A673 (cell line): ENCODE results near the gene ERO1A.

ENCODE experiments used
- EZH2 ChIP-seq: fragments of 200-600 bp; sonication (generic); IDR thresholded peaks from 2 replicates; pipeline ENCODE4 v1.6.1; 2017; ENCODE audit warnings: borderline replicate concordance, low read depth, mild to moderate bottlenecking, mixed read lengths, antibody characterized with exemption, low read length; ENCODE audit not compliant: poor library complexity, severe bottlenecking
- TF ChIP-seq, protein P1 (sequence below): fragments of 300-800, 200-600 bp; sonication (generic); conservative IDR thresholded peaks from 2 replicates; pipeline ENCODE4 v1.5.1; 2017; ENCODE audit warnings: low read depth, mild to moderate bottlenecking, antibody characterized with exemption, low read length, moderate library complexity, mixed read lengths

DNA sequence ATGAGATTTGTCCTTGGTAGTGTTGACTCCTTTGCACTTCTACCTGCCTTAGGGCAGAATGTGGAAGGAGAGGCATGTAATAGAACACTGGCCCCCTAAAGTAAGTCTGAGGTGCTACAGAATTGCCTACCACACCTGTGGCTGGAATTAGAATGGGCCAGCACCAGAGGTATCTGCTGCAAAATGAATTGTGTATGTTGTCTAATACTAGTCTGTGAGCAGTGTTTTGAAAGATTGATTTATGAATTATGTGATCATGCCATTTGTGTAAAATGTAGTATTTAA, 28.9 kb upstream of the ERO1A start:
- TF ChIP-seq, protein P1, sequence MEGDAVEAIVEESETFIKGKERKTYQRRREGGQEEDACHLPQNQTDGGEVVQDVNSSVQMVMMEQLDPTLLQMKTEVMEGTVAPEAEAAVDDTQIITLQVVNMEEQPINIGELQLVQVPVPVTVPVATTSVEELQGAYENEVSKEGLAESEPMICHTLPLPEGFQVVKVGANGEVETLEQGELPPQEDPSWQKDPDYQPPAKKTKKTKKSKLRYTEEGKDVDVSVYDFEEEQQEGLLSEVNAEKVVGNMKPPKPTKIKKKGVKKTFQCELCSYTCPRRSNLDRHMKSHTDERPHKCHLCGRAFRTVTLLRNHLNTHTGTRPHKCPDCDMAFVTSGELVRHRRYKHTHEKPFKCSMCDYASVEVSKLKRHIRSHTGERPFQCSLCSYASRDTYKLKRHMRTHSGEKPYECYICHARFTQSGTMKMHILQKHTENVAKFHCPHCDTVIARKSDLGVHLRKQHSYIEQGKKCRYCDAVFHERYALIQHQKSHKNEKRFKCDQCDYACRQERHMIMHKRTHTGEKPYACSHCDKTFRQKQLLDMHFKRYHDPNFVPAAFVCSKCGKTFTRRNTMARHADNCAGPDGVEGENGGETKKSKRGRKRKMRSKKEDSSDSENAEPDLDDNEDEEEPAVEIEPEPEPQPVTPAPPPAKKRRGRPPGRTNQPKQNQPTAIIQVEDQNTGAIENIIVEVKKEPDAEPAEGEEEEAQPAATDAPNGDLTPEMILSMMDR, result no peak
- no peak for TF ChIP-seq EZH2
